Heart left ventricle (tissue), 16 donors: ENCODE data around the gene ZNF148. TPM values are rescaled to one million over a fixed set of nuclear protein-coding genes. Genes with fewer than 3 reads are reported as not detected.

ENCODE experiments used
- ATAC-seq, 4 donors: fragments of 200-7000 bp; cut with Tn5 transposase; one replicate each; pipeline ENCODE4 v1.9.1; 2020 to 2022; ENCODE audit warnings: moderate library complexity in 4 of 4, mild to moderate bottlenecking in 3 of 4, moderate number of reproducible peaks in 1 of 4
- DNase-seq, 5 donors: peaks; one replicate each; pipeline ENCODE4 v3.0.0-alpha.2; 2020
- H3K27ac ChIP-seq, 12 donors: fragments of 200-600 bp; sonication (generic) in 4 of 12; one replicate each; pipeline versions ENCODE4 v1.5.0 to v1.8.0; 2016 to 2022; ENCODE audit warnings: mild to moderate bottlenecking in 2 of 12
- H3K27me3 ChIP-seq, 9 donors: fragments of 200-600 bp; sonication (generic) in 2 of 9; one replicate each; pipeline versions ENCODE4 v1.5.1 to v1.8.0; 2016 to 2022; ENCODE audit warnings: mild to moderate bottlenecking in 3 of 9
- H3K36me3 ChIP-seq, 9 donors: fragments of 200-600 bp; sonication (generic) in 2 of 9; one replicate each; pipeline versions ENCODE4 v1.5.0 to v1.8.0; 2018 to 2022; ENCODE audit warnings: mild to moderate bottlenecking in 2 of 9
- H3K4me1 ChIP-seq, 12 donors: fragments of 200-600 bp; sonication (generic) in 4 of 12; one replicate each; pipeline versions ENCODE4 v1.5.0 to v1.8.0; 2016 to 2022; ENCODE audit warnings: mild to moderate bottlenecking in 3 of 12
- H3K4me3 ChIP-seq, 12 donors: fragments of 200-600 bp; sonication (generic) in 4 of 12; one replicate each; pipeline versions ENCODE4 v1.5.0 to v1.8.0; 2017 to 2022; ENCODE audit warnings: mild to moderate bottlenecking in 9 of 12, moderate library complexity in 4 of 12
- H3K9me3 ChIP-seq, 12 donors: fragments of 200-600 bp; sonication (generic) in 4 of 12; one replicate each; pipeline versions ENCODE4 v1.5.0 to v1.8.0; 2016 to 2022; ENCODE audit warnings: mild to moderate bottlenecking in 1 of 12
- POLR2A ChIP-seq, 2 donors: fragments of 450-650 bp; IDR thresholded peaks; one replicate each; pipeline ENCODE4 v1.6.1; 2017; ENCODE audit warnings: antibody characterized with exemption in 2 of 2, mild to moderate bottlenecking in 2 of 2, moderate library complexity in 2 of 2
- WGBS, 4 donors: extraction: QIAGEN DNeasy Blood & Tissue Kit in 2 of 4; methylation state at CpG; one replicate each; pipeline versions ENCODE4 v1.1.5 to v1.1.7; 2013 to 2018; 5-methylcytosine and 5-hydroxymethylcytosine counted together
- intact Hi-C, 10 donors: fragments of 100-400 bp; cut with DNase I; formaldehyde crosslinking; loops; one replicate each; pipeline versions ENCODE4 v1.11.1 to v1.14.2; 2022
- polyA plus RNA-seq, 2 donors: library from polyadenylated mRNA; stranded (reverse); fragments of 200-250 nt; gene quantifications; one replicate each; pipeline ENCODE4 v1.2.3, GENCODE V29; 2013
- total RNA-seq, 9 donors: library from RNA; depleted of rRNA in 2 of 9; stranded (reverse); fragments of >200 nt in 2 of 9; fragmentation: NEBNext Ultra II Directional in 3 of 9; extraction: Animal tissue kit (Norgen Biotek cat#: 25700) in 3 of 9; gene quantifications; one replicate each; pipeline versions ENCODE4 v1.1.0 to v1.2.4, GENCODE V29; 2016 to 2023
- TF ChIP-seq, protein P1 (sequence below), 12 donors: fragments of 200-600 bp; sonication (generic) in 4 of 12; IDR thresholded peaks; one replicate each; pipeline versions ENCODE4 v1.5.0 to v1.8.0; 2018 to 2022; ENCODE audit warnings: antibody characterized with exemption in 12 of 12, mild to moderate bottlenecking in 5 of 12
- donor health status: ischemic (EF 13 %, LVEDD 7.1; RV severe dilation, severe dysfunction).
- donor health status: healthy with polysubstance abuse.
- donor health status: DM: no; HTN: yes; CAD: no.
- donor health status: DM: no; HTN: no; CAD: no.
- donor health status: ischemic (EF 25% LVEDD 6.9; RV normal size, moderate dysfunction).
- donor health status: ischemic (EF 25% LVEDD 5.7; RV mildly dilated, moderate dysfunction).
- donor health status: healthy.
- donor health status: DM: yes; HTN: yes; CAD: no.
- donor health status: ischemic (EF 35%, LVEDD 5.7; RV mildly dilated, moderate dysfunction).
- donor health status: nonischemic (EF 11% LVEDD 7.7; RV severe dilation, severe dysfunction).
- donor health status: DM: yes; HTN: yes; CAD: no.
- donor health status: PGD.
- donor health status: ischemic (EF 29% LVEDD 5.4; RV normal size, mild dysfunction).
- donor health status: nonischemic (EF 23%, LVEDD 6.1; RV moderate dilation, normal function).

ZNF148 gene
- total and polyA plus RNA-seq, 11 donors: 4.5 to 62.4 (median 39.0) TPM

- ATAC-seq: peak in 3 of 4 donors; percentile 49 to 62 (median 53)
- TF ChIP-seq POLR2A (IDR thresholded peaks at IDR 0.05): no peak
- TF ChIP-seq, protein P1, sequence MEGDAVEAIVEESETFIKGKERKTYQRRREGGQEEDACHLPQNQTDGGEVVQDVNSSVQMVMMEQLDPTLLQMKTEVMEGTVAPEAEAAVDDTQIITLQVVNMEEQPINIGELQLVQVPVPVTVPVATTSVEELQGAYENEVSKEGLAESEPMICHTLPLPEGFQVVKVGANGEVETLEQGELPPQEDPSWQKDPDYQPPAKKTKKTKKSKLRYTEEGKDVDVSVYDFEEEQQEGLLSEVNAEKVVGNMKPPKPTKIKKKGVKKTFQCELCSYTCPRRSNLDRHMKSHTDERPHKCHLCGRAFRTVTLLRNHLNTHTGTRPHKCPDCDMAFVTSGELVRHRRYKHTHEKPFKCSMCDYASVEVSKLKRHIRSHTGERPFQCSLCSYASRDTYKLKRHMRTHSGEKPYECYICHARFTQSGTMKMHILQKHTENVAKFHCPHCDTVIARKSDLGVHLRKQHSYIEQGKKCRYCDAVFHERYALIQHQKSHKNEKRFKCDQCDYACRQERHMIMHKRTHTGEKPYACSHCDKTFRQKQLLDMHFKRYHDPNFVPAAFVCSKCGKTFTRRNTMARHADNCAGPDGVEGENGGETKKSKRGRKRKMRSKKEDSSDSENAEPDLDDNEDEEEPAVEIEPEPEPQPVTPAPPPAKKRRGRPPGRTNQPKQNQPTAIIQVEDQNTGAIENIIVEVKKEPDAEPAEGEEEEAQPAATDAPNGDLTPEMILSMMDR (IDR thresholded peaks at IDR 0.05): no peak
Measured at GRCh38 chr3:125310623-125311081, 64.5 kb downstream of the ZNF148 start.

GRCh38 chr3:125309476-125309875 is 65.6 kb downstream of the ZNF148 start:
- DNase-seq (no peak), ATAC-seq (no peak)
- Histone ChIP-seq H3K4me1 (peaks cover 0 to 26% (median 2%) of the 10 kb centered on the region in 12 donors), H3K27me3 (no peaks in the 10 kb centered on the region), H3K4me3 (no peak overlapping the region), H3K36me3 (peaks cover 0 to 31% (median 20%) of the 10 kb centered on the region in 9 donors), H3K9me3 (peaks cover 0 to 6% (median 0%) of the 10 kb centered on the region in 12 donors), H3K27ac (no peak overlapping the region)
- TF ChIP-seq, protein P1 (IDR thresholded peaks at IDR 0.05): no peak
- 82 to 93% (median 84%) methylated on average over 8 to 9 of the region's 9 CpGs for WGBS, 4 donors
- intact Hi-C loops: no loop called here

More at GRCh38 chr3:125310623-125311081, 64.5 kb downstream of the ZNF148 start:
- H3K4me1 ChIP-seq: peaks cover 0 to 26% (median 0%) of the 10 kb centered on the region in 12 donors
- H3K9me3 ChIP-seq: peaks cover 0 to 6% (median 0%) of the 10 kb centered on the region in 12 donors
- peak overlapping the region in 8 of 12 donors; percentile 15 to 47 (median 32) for H3K4me3 ChIP-seq
- H3K36me3 ChIP-seq: peaks cover 0 to 35% (median 24%) of the 10 kb centered on the region in 9 donors
- intact Hi-C loops: loop anchor here in 1 of 10 donors (10.0 kb wide), 1 partner anchor 64 kb away; the partner anchor contains the start of gene ZNF148
- peak overlapping the region in 4 of 12 donors; percentile 2 to 50 (median 6) for H3K27ac ChIP-seq
- no peaks in the 10 kb centered on the region for H3K27me3 ChIP-seq
- no peak for DNase-seq
- WGBS, 4 donors: 52 to 60% (median 58%) methylated on average over 5 of the region's 5 CpGs

DNA sequence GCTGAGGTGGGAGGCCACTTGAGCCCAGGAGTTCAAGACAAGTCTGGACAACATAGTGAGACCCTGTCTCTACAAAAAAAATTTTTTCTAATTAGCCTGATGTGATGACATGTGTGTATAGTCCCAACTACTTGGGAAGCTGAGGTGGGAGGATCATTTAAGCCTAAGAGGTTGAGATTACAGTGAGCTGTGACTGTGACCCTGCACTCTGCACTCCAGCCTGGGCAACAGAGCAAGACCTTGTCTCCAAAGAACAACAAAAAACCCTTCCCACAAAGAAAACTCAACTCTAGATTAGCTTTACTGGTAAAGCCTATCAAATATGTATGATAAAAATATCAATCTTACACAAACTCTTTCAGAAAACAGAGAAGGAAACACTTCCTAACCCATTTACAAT is 68.5 kb downstream of the ZNF148 start:
- ATAC-seq: no peak
- Histone ChIP-seq H3K9me3 (peaks cover 0 to 6% (median 0%) of the 10 kb centered on the region in 12 donors), H3K27ac (no peak overlapping the region), H3K27me3 (no peaks in the 10 kb centered on the region), H3K4me1 (peaks cover 0 to 19% (median 2%) of the 10 kb centered on the region in 12 donors), H3K4me3 (no peak overlapping the region), H3K36me3 (peaks cover 0 to 11% (median 0%) of the 10 kb centered on the region in 9 donors)
- intact Hi-C loops: no loop called here
- TF ChIP-seq, protein P1 (IDR thresholded peaks at IDR 0.05): no peak
- no peak for TF ChIP-seq POLR2A (IDR thresholded peaks at IDR 0.05)
- no peak for DNase-seq

DNA sequence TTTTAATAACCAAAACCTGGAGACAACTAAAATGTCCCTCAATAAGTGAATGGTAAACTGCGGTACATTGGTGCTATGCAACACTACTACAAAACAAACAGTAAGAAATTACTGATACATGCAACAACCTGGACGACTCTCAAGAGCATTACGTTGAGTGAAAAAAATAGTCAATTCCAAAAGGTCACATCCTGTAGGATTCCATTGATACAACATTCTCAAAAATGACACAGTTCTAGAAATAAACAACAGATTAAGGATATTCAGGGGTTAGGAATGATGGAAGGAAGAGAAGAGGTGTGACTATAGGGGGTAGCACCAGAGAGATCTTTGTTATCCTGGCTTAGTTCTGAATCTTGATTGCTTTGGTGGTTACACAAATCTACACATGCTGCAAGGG is 72.2 kb downstream of the ZNF148 start:
- DNase-seq: no peak
- Histone ChIP-seq H3K36me3 (peaks cover 0 to 8% (median 0%) of the 10 kb centered on the region in 9 donors), H3K4me3 (no peak overlapping the region), H3K4me1 (peaks cover 0 to 17% (median 2%) of the 10 kb centered on the region in 12 donors), H3K27me3 (no peaks in the 10 kb centered on the region), H3K9me3 (no peaks in the 10 kb centered on the region), H3K27ac (no peak overlapping the region)
- TF ChIP-seq, protein P1 (IDR thresholded peaks at IDR 0.05): no peak
- no peak for TF ChIP-seq POLR2A (IDR thresholded peaks at IDR 0.05)
- ATAC-seq: no peak
- WGBS, 4 donors: 52 to 94% (median 90%) methylated on average over 3 of the region's 3 CpGs
- intact Hi-C loops: no loop called here
